Measurements from ENCODE around the gene KIF15.
A peak's percentile ranks its signal among the peaks of the same experiment; 100 is the strongest.
"Not testable (repeated sequence)": the region's sequence is repeated elsewhere in the genome, so short reads cannot be mapped to it uniquely, and the experiment has no call there.

KIF15 gene, protein sequence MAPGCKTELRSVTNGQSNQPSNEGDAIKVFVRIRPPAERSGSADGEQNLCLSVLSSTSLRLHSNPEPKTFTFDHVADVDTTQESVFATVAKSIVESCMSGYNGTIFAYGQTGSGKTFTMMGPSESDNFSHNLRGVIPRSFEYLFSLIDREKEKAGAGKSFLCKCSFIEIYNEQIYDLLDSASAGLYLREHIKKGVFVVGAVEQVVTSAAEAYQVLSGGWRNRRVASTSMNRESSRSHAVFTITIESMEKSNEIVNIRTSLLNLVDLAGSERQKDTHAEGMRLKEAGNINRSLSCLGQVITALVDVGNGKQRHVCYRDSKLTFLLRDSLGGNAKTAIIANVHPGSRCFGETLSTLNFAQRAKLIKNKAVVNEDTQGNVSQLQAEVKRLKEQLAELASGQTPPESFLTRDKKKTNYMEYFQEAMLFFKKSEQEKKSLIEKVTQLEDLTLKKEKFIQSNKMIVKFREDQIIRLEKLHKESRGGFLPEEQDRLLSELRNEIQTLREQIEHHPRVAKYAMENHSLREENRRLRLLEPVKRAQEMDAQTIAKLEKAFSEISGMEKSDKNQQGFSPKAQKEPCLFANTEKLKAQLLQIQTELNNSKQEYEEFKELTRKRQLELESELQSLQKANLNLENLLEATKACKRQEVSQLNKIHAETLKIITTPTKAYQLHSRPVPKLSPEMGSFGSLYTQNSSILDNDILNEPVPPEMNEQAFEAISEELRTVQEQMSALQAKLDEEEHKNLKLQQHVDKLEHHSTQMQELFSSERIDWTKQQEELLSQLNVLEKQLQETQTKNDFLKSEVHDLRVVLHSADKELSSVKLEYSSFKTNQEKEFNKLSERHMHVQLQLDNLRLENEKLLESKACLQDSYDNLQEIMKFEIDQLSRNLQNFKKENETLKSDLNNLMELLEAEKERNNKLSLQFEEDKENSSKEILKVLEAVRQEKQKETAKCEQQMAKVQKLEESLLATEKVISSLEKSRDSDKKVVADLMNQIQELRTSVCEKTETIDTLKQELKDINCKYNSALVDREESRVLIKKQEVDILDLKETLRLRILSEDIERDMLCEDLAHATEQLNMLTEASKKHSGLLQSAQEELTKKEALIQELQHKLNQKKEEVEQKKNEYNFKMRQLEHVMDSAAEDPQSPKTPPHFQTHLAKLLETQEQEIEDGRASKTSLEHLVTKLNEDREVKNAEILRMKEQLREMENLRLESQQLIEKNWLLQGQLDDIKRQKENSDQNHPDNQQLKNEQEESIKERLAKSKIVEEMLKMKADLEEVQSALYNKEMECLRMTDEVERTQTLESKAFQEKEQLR (N-terminal part only)

DNA sequence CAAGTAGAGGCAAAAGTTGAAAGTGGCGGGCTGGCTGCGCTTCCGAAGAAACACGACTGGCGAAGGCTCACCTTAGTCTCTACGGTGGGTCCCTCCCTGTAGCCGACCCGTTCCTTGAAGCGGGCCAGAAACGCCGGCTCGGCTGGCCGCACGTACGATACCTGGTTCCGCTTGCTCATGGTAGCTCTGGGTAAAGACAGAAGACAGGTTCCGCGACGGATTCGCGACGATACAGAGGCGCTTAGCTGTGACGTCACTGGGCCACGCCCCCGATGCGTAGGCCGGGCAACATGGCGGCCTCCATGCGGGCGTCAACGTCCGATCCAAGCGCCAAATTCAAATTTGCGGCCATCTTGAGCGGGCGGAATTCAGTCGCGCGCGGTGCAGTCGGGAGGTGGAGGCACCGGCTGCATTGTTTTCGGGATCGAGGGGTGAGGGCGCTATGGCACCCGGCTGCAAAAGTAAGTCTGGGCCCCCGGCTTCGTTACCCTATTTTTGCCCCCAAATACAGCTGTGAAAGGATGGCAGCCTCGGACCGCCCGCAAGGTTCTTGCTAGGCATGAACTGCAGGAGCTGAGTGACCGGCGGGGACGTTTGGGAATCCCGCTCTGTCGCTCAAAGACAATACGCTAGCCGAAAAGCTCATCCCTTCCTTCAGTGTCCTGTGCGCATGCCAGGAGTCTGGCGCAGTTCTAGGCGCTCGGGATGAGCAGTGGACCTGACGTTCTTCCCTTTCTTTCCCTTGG is at the start of gene KIF15, which contains the start of gene KIAA1143:
Gene KIF15 (plus strand): TSS at position 371 of the 746 bp plus-strand sequence. CDS start 72 bp downstream, at position 443.
Gene KIAA1143 (minus strand): TSS at position 196 of the 746 bp plus-strand sequence. CDS start 17 bp downstream, at position 179.
- DNase-seq: peak; percentile 86

DNA sequence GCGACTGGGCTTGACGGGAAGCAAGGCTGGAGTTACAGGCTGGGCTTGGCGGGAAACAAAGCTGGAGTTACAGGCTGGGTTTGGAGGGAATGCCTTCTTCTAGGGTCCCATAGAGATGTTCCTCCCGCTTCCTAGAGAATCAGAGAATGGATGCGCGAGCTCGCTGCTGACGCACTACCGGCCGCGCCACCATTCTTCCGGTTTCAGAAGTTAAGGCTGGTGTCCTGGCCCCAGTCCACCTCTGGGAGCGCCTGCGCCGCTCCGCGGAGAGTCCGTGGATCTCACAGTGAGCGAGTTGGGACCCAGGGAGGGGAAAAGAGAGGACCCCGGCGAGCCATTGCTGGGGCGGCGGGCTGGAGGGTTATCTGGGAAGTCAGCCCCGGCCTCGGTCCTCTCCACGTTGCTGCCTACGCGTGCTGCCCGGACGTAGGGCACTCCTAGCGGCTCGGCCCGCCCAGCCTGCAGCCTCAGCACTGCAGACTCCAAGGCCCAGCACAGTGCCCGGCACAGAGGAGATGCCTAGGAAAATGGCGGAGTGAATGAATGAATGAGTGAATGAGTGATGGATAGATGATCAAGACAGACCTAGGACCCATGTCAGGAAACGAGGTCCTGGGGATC is 49.0 kb upstream of the KIF15 start, which contains the start of gene ZNF502:
Gene ZNF502 (plus strand): TSS at position 206 of the 621 bp plus-strand sequence. CDS start 7,602 bp downstream, outside the sequence.
- DNase-seq: peak; percentile 49

DNA sequence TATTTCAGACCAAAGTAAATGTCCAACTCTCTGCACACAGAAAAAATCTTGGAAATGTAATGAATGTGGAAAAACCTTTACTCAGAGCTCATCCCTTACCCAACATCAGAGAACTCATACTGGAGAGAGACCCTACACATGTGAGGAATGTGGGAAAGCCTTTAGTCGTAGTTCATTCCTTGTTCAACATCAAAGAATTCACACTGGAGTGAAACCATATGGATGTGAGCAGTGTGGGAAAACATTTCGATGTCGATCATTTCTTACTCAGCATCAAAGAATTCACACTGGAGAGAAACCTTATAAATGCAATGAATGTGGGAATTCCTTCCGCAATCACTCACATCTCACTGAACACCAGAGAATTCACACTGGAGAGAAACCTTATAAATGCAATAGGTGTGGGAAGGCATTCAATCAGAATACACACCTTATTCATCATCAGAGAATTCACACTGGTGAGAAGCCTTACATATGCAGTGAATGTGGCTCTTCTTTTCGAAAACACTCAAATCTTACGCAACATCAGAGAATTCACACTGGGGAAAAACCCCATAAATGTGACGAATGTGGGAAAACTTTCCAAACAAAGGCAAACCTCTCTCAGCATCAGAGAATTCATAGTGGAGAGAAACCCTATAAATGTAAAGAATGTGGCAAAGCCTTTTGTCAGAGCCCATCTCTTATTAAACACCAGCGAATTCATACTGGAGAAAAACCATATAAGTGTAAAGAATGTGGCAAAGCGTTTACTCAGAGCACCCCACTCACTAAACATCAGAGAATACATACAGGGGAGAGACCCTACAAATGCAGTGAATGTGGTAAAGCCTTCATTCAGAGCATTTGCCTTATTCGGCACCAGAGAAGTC is 40.1 kb upstream of the KIF15 start:
- DNase-seq: no peak

DNA sequence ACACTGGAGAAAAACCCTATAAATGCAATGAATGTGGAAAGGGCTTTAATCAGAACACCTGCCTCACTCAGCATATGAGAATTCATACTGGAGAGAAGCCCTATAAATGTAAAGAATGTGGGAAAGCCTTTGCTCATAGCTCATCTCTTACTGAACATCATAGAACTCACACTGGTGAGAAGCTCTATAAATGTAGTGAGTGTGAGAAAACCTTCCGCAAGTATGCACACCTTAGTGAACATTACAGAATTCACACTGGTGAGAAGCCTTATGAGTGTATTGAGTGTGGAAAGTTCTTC is 39.5 kb upstream of the KIF15 start:
- no peak for DNase-seq

DNA sequence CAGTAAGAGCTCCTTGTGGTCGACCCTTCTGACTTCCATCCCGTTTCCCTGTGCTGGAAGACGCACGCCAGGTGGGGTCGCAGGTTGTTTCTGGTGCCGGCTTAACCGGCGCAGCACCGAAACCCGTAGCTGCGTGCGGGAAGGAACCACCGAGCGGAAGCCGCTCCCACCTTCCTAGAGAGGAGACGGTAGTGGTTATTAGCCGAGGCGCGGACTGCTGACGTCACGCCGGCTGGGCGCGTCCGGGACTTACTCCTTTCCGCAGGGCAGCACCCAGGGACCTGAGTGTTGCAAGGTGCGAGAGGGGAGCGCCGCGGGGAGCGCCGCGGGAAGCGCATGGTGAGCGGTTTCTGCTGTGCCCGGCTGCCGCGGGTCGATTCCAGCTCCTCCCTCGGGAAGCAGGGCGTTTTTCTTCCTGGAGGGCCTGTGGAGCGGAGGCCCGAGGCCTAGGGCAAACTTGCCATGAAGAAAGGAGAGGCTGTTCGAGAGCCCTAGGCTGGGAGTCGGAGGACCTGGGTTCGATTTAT is 32.1 kb upstream of the KIF15 start, which contains the start of gene ZNF501:
Gene ZNF501 (plus strand): TSS at position 252 of the 527 bp plus-strand sequence. CDS start 4,787 bp downstream, outside the sequence.
- peak; percentile 14 for DNase-seq

DNA sequence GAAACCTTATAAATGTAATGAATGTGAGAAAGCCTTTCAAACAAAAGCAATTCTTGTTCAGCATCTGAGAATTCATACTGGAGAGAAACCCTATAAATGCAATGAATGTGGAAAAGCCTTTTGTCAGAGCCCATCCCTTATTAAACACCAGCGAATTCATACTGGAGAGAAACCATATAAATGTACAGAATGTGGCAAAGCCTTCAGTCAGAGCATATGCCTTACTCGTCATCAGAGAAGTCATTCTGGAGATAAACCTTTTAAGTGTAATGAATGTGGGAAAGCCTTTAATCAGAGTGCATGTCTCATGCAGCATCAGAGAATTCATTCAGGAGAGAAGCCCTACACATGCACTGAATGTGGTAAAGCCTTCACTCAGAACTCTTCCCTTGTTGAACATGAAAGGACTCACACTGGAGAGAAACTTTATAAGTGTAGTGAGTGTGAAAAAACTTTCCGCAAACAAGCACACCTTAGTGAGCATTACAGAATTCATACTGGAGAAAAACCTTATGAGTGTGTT is 26.9 kb upstream of the KIF15 start:
- no peak for DNase-seq

DNA sequence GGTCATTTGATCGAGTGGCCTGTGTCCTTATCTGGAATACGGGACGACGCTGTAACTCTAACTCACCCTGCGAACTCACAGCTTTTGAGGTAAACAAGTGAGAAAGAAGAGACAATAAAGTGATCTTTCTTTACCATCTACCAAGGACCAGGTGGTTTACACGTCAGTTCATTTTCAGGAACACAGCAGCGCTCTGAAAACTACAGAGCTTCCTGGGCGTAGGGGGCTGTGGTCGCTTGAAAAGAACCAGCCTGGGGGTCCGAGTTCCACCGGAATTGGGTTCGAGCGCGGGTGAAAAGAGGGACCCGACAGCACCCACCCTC is 532 bp upstream of the KIF15 start:
- no peak for DNase-seq

DNA sequence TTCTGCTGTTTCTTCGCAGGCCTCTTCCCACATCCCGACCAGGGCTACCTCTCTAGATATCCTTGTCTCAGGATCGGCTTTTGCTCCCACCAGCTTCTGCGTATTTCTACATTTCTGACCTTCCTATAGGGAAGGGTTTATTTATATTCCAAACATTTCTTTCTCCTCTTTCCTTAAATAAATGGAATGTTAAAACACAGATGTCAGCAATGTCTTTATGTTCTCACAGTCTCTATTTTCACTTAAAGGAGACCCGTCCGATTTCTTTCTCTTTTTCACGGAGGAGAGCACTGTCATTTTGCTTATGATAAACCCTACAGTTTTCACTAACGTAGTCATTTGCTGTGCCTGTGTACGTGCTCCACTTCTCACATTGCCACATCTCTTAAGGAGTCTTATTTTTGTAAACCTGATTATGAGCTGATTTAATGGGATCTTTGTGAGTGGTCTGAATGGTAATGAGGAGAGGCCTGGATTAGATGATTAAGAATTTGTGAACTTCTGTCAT is 630 bp downstream of the KIF15 start:
- no peak for DNase-seq

DNA sequence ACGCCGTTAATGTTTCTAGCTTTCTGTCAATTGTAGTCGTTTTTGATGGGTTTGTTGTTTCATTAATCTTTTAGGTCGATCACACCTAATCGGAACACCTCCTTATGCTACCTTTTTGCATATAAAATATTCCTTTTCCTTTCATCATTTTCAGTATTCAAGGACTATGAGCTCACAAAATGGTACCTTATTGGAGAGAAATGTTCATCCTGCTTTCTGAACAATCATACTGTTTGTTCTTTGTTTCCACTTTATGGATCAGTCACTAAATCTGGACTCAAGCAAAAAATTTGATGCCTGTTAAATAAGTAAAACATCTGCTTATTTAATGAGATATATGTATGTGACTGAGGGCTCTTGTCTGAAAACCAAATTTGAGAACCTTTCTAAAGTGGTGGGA is 1.1 kb downstream of the KIF15 start:
- DNase-seq: no peak

DNA sequence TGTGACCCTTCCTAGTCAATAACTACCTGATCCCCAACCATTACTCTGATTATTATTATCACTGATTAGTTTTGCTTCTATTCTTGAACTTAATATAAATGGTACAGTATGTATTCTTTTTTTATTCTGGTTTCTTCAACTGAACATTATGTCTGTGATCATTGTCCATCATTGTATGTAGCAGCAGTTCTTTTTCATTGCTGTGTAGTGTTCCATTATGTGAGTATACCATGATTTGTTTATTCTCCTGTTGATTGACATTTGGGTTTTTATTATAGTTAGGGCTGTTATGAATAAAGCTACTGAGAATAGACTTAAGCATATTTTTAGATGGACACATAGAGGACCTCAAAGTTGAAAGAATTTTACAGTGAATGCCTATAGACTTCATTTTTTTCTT is 2.7 kb downstream of the KIF15 start:
- DNase-seq: no peak

DNA sequence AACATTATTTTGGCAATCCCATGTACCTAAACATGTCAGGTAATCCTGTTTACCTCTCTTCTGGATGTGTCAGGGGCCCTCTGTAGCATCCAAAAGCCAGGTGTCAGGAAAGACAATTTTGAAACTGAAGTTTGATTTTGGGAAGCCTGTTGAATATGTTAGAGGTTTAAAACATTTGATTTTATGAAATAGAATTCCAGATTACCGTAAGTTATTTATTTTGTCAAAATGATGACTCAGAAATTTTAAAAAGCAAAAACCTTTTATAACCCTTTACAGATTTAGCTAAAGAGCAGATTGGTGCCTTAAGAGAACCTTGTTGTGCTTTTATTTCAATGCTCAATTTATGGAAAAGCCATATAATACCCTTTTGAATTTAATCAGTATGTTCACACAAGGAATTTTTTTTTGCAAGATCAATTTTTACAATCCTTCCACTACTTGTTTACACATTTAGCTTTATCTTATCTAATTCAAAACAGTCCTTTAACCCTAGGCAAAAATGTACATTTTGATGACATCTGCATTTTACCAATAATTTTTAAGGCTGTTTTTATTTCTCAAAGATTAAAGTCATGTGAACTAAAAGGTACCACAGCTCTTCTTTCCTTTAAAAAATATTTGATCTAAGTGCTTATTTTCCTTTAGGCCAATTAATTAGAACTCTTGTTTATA is 10.0 kb downstream of the KIF15 start:
- DNase-seq: no peak

DNA sequence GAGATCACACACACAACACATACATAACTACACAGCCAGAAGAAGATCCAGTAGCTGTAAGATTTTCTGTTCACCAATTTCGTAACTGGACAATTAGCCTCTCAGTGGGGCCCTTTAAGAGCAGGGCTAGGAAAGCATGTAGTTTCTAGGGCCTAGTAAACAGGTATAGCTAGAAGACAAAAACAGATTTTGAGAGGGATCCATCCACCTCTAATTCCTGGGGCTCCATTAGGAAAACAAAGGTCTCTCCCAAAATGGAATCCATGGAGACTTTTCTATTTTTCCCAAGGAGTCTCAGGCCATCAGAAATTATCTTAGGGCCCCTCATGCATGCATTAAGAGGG is 10.5 kb downstream of the KIF15 start:
- DNase-seq: no peak

DNA sequence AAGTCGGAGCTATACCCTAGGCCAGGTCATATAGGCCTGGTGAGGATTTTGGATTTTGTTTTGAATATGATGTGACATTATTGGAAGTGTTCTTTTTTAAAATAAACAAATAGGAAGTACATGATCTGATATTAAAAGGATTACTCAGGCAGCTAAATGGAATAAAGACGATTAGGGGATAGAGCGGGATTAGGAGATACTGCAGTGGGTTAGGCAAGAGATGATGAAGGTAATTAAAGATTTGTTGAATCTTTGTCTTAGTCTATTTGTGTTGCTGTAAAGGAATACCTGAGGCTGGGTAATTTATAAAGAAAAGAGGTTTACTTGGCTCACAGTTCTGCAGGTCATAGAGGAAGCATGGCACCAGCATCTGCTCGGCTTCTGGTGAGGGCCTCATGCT is 21.3 kb downstream of the KIF15 start:
- no peak for DNase-seq

DNA sequence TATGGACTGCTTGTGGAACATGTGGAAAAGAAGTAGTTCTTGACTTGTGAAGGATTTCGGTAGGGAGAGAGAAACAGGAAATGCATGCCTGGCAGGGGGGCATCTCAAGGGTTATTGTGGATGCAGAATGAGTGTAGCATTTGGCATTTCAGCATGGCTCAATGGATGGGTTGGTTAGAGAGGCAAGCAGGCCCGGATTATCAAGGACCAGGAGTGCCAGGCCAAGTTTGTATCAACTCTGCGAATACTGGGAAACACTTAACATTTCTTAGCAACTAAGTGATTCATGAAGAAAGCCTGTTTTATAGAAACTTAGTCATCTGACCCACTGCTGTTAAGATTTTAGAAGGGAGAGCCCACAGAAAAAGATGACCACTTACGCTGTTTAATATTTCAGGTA is 33.6 kb downstream of the KIF15 start:
- DNase-seq: no peak

DNA sequence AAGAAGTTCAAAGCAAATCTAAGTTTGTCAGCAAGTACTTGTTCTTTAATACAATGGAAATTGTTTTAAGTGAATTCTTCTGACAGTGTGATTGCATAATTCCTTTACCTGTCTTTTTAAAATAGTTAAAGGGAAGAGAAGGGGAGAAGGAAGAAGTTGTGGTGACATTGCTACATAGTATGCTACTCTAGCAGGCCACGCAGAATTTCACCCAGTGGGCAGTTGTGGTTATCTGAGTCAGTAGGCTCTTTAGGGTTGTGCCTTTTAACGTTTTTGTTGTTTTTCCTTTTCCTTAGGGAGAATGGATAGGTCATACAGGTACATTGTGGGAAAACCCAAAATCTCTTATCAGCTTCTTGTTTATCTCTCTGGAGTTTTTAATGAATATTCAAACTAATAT is 40.4 kb downstream of the KIF15 start:
- DNase-seq: no peak

DNA sequence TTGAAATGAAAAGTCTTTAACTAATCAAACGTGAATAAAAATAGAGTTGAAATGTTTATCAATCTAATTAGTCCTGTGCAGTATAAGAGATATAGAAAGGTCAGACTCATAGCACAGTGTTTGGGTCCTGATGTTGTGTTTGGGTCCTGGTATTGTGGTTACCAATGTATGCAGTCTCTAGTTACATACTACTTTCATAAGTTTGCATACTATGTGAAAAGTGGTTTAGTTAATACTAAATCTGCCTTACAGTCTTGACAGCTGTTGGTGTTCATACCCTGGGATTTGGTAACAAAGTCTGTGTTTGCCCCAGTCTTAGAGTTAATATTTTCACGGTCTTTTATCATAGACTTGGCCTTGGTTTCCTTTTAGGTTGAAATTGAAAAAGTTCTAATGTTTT is 41.7 kb downstream of the KIF15 start:
- no peak for DNase-seq

DNA sequence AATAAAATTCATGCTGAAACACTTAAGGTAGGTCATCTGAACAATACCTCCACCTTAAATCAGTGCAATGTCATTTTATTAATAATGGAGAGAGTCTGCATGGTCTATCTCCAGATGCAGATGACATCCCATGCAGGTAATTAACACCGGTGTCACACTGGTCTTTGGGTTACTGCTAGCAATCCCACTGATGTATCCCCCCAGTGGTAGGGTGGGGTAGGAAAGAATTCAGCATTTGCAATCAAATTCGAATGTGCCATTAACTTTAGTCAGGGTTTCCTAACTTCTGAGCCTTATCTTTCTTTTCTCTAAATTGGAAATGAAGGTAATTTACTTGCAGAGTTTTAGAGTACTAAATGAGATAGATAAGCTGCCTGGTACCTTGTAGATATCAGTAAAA is 44.4 kb downstream of the KIF15 start:
- no peak for DNase-seq

DNA sequence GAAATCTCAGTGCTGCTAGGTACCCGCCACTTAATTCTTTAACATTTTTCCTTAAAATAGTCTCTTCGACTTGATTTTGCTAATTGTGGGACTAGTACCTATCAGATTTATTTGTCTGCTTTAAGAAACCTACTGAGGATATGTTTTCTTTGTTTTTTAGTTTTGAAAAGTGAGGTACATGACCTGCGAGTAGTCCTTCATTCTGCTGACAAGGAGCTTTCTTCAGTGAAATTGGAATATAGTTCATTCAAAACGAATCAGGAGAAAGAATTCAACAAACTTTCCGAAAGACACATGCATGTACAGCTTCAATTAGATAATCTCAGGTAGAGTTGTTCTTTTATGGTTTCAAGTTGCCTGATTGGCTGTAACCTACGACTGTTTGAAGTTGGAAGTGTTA is 53.2 kb downstream of the KIF15 start:
- DNase-seq: no peak

DNA sequence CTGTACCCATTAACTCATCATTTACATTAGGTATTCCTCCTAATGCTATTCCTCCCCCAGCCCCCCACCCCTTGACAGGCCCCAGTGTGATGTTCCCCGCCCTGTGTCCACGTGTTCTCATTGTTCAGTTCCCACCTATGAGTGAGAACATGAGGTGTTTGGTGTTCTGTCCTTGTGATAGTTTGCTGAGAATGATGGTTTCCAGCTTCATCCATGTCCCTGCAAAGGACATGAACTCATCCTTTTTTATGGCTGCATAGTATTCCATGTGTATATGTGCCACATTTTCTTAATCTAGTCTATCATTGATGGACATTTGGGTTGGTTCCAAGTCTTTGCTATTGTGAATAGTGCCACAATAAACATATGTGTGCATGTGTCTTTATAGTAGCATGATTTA is 54.7 kb downstream of the KIF15 start:
- DNase-seq: not testable (repeated sequence)
